NCI-H146 (cell line): ENCODE data around the gene SORCS2.

ENCODE experiments used
- DNase-seq: peaks from one replicate; lab custom pipeline; 2025; lab: John Stamatoyannopoulos, UW

SORCS2 gene

GRCh38 chr4:7415927-7416686 lies 223.8 kb downstream of the SORCS2 start:
- DNase-seq = no peak

DNA sequence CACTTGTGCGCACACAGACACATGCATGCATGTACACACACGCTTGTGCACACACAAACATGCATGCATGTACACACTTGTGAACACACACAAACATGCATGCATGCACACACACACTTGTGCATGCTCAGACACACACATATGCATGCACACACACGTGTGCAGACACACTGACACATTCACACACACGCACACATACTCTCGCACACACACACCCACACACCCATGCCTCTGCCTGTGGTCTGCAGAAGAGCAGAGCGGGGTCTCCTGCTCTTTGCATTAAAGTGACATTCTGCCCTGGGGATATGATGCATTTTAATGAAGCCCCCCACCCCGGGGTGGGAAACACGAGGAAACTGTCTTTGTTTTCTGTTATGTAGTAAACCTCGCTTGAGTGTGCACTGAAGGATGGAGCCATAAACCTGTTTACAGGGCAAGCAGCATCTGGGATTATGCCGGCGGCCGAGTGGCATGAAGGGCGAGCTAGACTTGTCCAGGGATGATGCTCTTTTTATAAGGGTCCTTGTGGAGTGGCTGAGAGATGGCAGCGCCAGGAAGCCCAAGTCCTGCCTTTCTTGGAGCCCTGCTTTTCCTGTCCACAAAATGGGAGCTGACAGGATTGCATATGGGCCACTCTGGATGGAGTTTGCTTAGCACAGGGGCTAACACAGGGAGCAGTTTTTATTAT lies 224.6 kb downstream of the SORCS2 start:
- DNase-seq = no peak

GRCh38 chr4:7417639-7418038 lies 225.3 kb downstream of the SORCS2 start:
- no peak for DNase-seq

- no peak for DNase-seq
Measured at GRCh38 chr4:7418131-7418943, 226.0 kb downstream of the SORCS2 start.

DNA sequence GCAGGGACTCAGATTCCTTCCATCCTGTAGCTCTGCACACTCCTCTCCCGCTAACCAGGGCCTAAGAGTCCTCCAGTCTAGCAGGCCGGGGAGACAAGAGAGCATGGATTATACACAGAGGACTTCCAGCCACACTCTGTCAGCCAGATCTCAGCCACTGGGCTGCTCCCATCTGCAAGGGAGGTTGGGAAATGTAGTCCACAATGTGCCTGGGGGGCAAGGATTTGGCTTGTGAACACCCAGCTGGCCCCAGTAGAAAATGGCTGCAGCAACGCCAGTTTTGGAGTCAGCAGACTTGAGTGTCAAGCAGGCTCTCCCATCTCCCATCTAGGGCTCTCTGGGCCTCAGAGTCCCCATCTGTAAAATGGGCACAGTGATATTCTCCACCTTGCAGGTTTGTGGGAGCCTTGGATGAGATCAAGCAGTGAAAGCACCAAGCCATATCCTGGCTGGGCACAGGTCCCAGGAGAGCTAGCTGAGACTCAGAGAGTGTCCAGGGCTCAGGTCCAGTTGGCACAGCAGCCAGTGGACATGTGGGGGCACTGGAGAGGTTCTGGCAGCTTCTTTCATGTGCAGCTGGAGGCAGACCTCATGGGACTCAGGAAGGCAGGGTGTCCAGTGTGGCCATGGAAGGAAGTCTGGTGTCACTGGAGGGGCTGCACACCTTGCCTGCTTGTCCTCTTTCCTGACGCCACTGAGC lies 227.8 kb downstream of the SORCS2 start:
- no peak for DNase-seq

DNA sequence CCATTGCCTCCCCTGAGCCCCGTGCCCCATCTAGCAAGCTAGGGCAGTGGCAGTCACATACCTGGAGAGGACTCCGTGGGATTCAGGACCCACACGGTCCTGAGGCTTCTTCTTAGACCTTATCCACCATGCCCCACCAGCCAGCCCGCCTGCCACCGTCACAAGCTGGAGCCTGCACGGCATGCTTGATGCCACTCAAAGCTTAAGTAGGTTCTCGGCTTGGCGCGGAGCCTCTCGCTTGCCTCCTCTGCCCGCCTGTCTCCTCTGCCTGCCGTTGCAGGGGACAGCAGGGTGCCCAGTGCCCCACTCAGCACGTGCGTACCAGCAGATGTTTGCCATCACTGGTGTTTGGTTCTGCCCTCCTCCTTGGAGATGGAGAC lies 228.3 kb downstream of the SORCS2 start:
- no peak for DNase-seq

- no peak for DNase-seq
Measured at GRCh38 chr4:7421356-7422150, 229.2 kb downstream of the SORCS2 start.

GRCh38 chr4:7422151-7422897 lies 230.0 kb downstream of the SORCS2 start:
- DNase-seq = no peak

GRCh38 chr4:7422898-7423180 lies 230.5 kb downstream of the SORCS2 start:
- DNase-seq = no peak

- no peak for DNase-seq
Measured at GRCh38 chr4:7423391-7423790, 231.1 kb downstream of the SORCS2 start.

DNA sequence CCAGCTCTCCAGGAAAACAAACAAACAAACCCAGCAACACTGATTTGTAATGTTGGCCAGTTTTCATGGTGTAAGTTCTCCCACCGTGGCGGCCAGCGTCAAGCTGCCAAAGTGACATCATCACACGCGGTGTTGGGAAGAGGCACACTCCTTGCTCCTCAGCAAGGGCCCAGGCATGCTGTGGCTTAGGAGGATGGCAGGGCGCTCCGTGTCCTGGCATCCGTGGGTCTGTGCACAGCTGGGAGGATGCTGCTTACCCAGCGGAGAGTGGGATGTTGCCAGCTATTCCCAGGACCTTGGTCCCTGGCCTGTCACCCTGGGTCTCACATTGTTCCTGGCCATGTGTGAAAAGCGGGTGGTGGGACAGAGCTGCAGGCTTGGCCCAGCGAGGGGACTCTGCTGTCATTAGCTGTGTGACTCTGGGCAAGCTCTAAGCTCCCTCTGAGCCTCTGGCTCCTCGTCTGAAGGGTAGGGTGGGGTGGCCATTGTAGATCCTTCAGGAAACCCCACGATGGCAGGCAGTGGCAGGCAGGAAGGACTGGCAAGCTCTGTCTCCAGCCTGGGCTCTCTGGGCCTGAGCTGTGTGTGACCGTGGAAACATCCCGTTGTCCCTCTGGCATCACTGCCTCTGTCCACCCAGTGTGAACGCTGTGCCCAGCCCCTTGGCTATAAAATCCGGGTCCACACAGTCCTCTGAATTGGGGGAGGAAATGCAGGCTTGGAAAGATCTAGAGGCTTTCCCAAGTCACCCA lies 231.6 kb downstream of the SORCS2 start:
- DNase-seq = no peak

DNA sequence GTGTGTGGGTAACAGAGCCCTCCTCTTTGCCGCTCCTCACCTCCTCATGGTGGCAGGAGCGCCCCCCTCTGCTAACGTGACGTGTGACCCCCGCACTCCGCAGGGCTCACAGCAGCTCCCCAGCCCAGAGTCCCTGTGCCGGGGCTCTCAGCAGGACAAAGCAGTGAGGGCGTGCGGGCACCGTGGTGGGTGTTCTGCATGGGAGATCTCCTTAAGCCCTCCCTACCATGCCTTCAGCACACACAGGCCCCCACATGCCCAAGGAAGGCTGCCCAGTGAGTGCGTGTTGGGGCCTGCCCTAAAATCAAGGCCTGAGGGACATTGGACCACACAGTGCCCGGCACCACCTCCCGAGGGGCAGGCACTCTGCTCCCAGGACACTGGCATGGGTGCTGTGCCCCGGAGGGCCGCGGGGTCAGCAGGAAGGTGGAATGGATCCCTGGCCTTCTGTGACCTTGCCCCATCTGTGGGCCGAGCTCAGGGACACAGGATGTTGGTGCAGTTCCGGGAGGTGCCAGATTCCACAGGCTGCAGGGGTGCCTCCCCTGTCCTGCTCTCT lies 232.3 kb downstream of the SORCS2 start:
- no peak for DNase-seq

- no peak for DNase-seq
Measured at GRCh38 chr4:7425124-7425523, 232.8 kb downstream of the SORCS2 start.

DNA sequence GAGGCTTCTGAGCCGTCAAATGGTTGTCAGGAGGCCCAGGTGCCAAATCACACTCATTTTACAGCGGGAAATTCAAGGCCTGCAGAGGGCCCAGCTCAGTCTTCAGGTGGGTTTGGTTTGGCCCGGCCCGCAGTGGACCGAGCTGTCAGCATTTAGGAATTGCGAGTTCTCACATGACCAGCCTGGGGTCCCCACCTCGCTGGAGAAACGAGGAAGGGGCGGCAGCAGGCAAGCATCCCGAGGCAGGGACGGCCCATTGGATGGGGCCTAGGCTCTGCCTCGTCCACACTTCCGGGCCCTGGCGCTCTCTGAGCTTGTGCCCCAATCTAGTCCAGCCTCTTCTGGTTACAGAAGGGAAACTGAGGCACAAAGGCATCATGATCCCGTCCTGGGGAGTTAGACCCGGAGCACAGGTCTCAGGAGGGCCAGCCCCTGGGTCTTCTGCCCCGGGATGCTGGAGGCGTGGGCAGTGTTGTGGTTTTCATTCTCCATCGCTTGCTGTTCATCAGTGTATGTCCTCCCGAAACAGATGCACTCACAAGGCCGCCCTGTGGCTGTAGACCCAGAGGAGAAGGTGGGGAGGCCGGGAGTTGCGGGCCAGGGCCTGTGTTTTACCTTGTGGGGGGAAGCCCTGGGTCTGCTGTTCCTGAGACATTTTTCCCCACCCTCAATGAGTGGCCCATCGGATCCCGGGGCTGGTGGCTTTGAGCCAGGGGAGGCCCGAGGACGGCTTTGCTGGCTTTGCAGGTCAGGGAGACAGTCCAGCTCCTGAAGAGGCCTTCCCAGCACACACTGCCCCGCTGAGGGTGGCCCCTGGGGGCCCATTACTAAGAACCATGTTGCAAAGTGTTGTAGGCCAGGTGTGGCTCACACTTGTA lies 233.5 kb downstream of the SORCS2 start:
- no peak for DNase-seq

DNA sequence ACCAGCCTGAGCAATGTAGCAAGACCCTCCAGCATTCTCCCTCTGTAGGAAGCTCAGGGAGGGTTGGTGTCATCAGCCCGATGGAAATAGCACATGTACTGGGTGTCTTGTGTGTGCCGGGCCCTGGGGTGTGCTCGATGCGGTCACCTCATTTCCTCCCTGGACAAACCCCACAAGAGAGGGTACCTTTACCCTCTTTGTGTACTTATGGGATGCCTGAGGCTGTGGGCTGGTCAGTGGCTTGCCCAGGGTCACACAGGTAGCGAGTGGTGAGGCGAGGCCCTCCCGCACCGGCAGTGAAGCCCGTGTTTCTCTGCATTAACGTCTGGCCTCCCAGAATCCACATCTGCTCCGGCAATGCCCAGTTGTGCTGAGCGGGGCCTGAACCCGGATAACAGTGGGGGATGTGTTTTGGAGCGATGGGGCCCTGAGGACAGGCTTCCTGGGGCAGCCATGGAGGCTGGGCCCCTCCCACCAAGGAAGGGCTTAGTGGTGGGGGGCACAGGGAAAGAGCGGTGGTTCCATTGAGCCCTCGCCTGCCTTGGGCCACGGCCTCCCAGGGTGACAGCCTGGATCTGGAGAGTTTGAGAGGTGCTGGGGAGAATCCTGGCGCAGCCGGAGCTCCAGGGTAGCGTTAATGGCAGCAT lies 234.3 kb downstream of the SORCS2 start:
- no peak for DNase-seq

DNA sequence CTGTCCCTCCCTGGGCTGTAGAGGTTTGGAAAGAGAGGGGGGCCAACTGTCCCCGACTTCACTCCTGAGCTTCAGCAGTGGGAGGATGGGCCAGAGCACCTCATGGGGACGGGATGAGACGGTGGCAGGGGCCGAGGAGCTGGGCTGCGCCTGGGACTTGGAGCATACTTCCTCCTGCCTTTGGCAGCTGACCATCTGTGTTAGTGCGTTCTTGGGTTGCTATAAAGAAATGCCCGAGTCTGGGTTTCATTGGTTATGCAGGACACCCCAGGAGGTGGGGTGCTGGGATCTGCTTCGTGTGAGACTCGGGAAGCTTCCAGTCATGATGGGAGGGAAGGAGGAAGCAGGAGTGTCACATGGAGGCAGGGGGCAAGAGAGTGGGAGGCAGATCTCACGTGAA lies 235.0 kb downstream of the SORCS2 start:
- no peak for DNase-seq

GRCh38 chr4:7427831-7428260 lies 235.5 kb downstream of the SORCS2 start:
- no peak for DNase-seq
